Neural progenitor cell (in vitro differentiated cells): ENCODE data around the gene PHLPP1. TPM values are rescaled to one million over a fixed set of nuclear protein-coding genes. Genes with fewer than 3 reads are reported as not detected.

Source experiments
- DNase-seq: peaks from one replicate; pipeline ENCODE4 v3.0.0-alpha.2; 2016; ENCODE audit warnings: low spot score
- H2AFZ ChIP-seq: fragments of 200-600 bp; sonication (generic); replicated peaks from 2 replicates; pipeline ENCODE4 v1.6.1; 2016; ENCODE audit warnings: antibody characterized with exemption
- H3F3A ChIP-seq: fragments of 200-600 bp; sonication (generic); 2 replicates; pipeline ENCODE4 v1.6.1; 2016; ENCODE audit warnings: antibody characterized with exemption, low read depth
- H3K27ac ChIP-seq: fragments of 200-600 bp; sonication (generic); 2 replicates; pipeline ENCODE4 v1.5.1; 2016; ENCODE audit warnings: mild to moderate bottlenecking
- H3K27me3 ChIP-seq: fragments of 200-600 bp; sonication (generic); 2 replicates; pipeline ENCODE4 v1.6.1; 2016; ENCODE audit warnings: mild to moderate bottlenecking, moderate library complexity
- H3K36me3 ChIP-seq: fragments of 200-600 bp; sonication (generic); 2 replicates; pipeline ENCODE4 v1.5.1; 2016
- H3K4me1 ChIP-seq: fragments of 200-600 bp; sonication (generic); 2 replicates; pipeline ENCODE4 v1.6.1; 2016; ENCODE audit warnings: mixed run types
- H3K4me2 ChIP-seq: fragments of 200-600 bp; sonication (generic); 2 replicates; pipeline ENCODE4 v1.6.1; 2016
- H3K4me3 ChIP-seq: fragments of 200-600 bp; sonication (generic); 2 replicates; pipeline ENCODE4 v1.5.1; 2016
- H3K79me2 ChIP-seq: fragments of 200-600 bp; sonication (generic); 2 replicates; pipeline ENCODE4 v1.6.1; 2016; ENCODE audit warnings: low read depth
- H3K9ac ChIP-seq: fragments of 200-600 bp; sonication (generic); 2 replicates; pipeline ENCODE4 v1.6.1; 2016
- H3K9me3 ChIP-seq: fragments of 200-600 bp; sonication (generic); 2 replicates; pipeline ENCODE4 v1.5.1; 2016; ENCODE audit warnings: low read depth
- H4K20me1 ChIP-seq: fragments of 200-600 bp; sonication (generic); 2 replicates; pipeline ENCODE4 v1.6.1; 2016; ENCODE audit warnings: low read depth
- H3K27ac Mint-ChIP-seq: 3 replicates; pipeline ENCODE4 v1.8.0; 2021; ENCODE audit warnings: mixed read lengths
- H3K27me3 Mint-ChIP-seq: 2 replicates; pipeline ENCODE4 v1.8.0; 2022; ENCODE audit warnings: low read depth, mild to moderate bottlenecking, inconsistent platforms, moderate library complexity, mixed read lengths; ENCODE audit not compliant: insufficient read depth
- H3K36me3 Mint-ChIP-seq: 3 replicates; pipeline ENCODE4 v1.8.0; 2021; ENCODE audit warnings: mixed read lengths
- H3K4me1 Mint-ChIP-seq: 3 replicates; pipeline ENCODE4 v1.8.0; 2021; ENCODE audit warnings: mixed read lengths
- H3K4me3 Mint-ChIP-seq: 3 replicates; pipeline ENCODE4 v1.8.0; 2021; ENCODE audit warnings: mild to moderate bottlenecking, moderate library complexity, mixed read lengths
- H3K9me3 Mint-ChIP-seq: 3 replicates; pipeline ENCODE4 v1.8.0; 2020; ENCODE audit warnings: mixed read lengths
- CTCF ChIP-seq: fragments of 200-600 bp; sonication (generic); IDR thresholded peaks from 2 replicates; pipeline ENCODE4 v1.5.1; 2017; ENCODE audit warnings: antibody characterized with exemption, mild to moderate bottlenecking
- EZH2 ChIP-seq: fragments of 200-600 bp; sonication (generic); IDR thresholded peaks from 2 replicates; pipeline ENCODE4 v1.6.1; 2017; ENCODE audit warnings: antibody characterized with exemption, mild to moderate bottlenecking, moderate library complexity
- EZH2phosphoT487 ChIP-seq: fragments of 200-600 bp; sonication (generic); IDR thresholded peaks from 2 replicates; pipeline ENCODE4 v1.6.1; 2017; ENCODE audit warnings: antibody characterized with exemption
- total RNA-seq: library from RNA; depleted of rRNA; stranded (reverse); fragments of >200 nt; gene quantifications from 2 replicates; pipeline ENCODE4 v1.2.3, GENCODE V29; 2015; ENCODE audit warnings: low replicate concordance

PHLPP1 gene
- total RNA-seq, 1 donor from 2014 or later = 20.8 TPM

GRCh38 chr18:62899534-62899933 is 184.2 kb downstream of the PHLPP1 start:
- no peaks in the 10 kb centered on the region for H3F3A ChIP-seq
- Mint-ChIP-seq H3K36me3 (peaks cover 52% of the 10 kb centered on the region), H3K27me3 (no peaks in the 10 kb centered on the region), H3K4me1 (no peaks in the 10 kb centered on the region), H3K9me3 (no peaks in the 10 kb centered on the region), H3K27ac (no peak overlapping the region), H3K4me3 (no peak overlapping the region)
- no peak overlapping the region for H3K4me3 ChIP-seq
- no peak for DNase-seq
- H3K9ac ChIP-seq = no peak overlapping the region
- H3K79me2 ChIP-seq = no peaks in the 10 kb centered on the region
- no peaks in the 10 kb centered on the region for H3K4me1 ChIP-seq
- H3K27me3 ChIP-seq = no peaks in the 10 kb centered on the region
- peaks cover 5% of the 10 kb centered on the region for H3K36me3 ChIP-seq
- no peak for TF ChIP-seq EZH2phosphoT487
- no peak for TF ChIP-seq CTCF
- no peak for TF ChIP-seq EZH2
- H3K4me2 ChIP-seq = no peak overlapping the region
- no peak overlapping the region for H3K27ac ChIP-seq
- no peaks in the 10 kb centered on the region for H4K20me1 ChIP-seq
- no peak overlapping the region for H2AFZ ChIP-seq
- H3K9me3 ChIP-seq = no peaks in the 10 kb centered on the region

- Mint-ChIP-seq H3K9me3 (no peaks in the 10 kb centered on the region), H3K4me1 (no peaks in the 10 kb centered on the region), H3K27me3 (no peaks in the 10 kb centered on the region), H3K27ac (no peak overlapping the region), H3K4me3 (no peak overlapping the region), H3K36me3 (peaks cover 54% of the 10 kb centered on the region)
- Histone ChIP-seq H3K9ac (no peak overlapping the region), H3K27me3 (no peaks in the 10 kb centered on the region), H3K9me3 (no peaks in the 10 kb centered on the region), H2AFZ (no peak overlapping the region), H3K4me3 (no peak overlapping the region), H3K4me1 (no peaks in the 10 kb centered on the region), H3K79me2 (no peaks in the 10 kb centered on the region), H4K20me1 (no peaks in the 10 kb centered on the region), H3K4me2 (no peak overlapping the region), H3K27ac (no peak overlapping the region), H3K36me3 (peaks cover 5% of the 10 kb centered on the region), H3F3A (no peaks in the 10 kb centered on the region)
- no peak for TF ChIP-seq EZH2
- TF ChIP-seq CTCF = no peak
- no peak for TF ChIP-seq EZH2phosphoT487
- no peak for DNase-seq
These were observed 185.0 kb downstream of the PHLPP1 start for GRCh38 chr18:62900132-62900883.

GRCh38 chr18:62902776-62903175 is 187.4 kb downstream of the PHLPP1 start:
- H3K36me3 ChIP-seq = peaks cover 10% of the 10 kb centered on the region
- peaks cover 2% of the 10 kb centered on the region for H3K9me3 Mint-ChIP-seq
- H3K4me3 Mint-ChIP-seq = no peak overlapping the region
- H3K36me3 Mint-ChIP-seq = peaks cover 50% of the 10 kb centered on the region
- no peaks in the 10 kb centered on the region for H3K27me3 Mint-ChIP-seq
- H3F3A ChIP-seq = no peaks in the 10 kb centered on the region
- H3K9ac ChIP-seq = no peak overlapping the region
- no peaks in the 10 kb centered on the region for H3K4me1 ChIP-seq
- H3K4me2 ChIP-seq = no peak overlapping the region
- no peak overlapping the region for H3K27ac ChIP-seq
- no peak for DNase-seq
- H4K20me1 ChIP-seq = no peaks in the 10 kb centered on the region
- H3K27ac Mint-ChIP-seq = no peak overlapping the region
- no peaks in the 10 kb centered on the region for H3K79me2 ChIP-seq
- no peaks in the 10 kb centered on the region for H3K9me3 ChIP-seq
- H3K4me3 ChIP-seq = no peak overlapping the region
- no peaks in the 10 kb centered on the region for H3K4me1 Mint-ChIP-seq
- TF ChIP-seq EZH2 = no peak
- TF ChIP-seq EZH2phosphoT487 = no peak
- TF ChIP-seq CTCF = no peak
- no peaks in the 10 kb centered on the region for H3K27me3 ChIP-seq
- no peak overlapping the region for H2AFZ ChIP-seq
